Esophagus mucosa (tissue), 1 donor: ENCODE results near the gene HBP1. TPM values are rescaled to one million over a fixed set of nuclear protein-coding genes. Genes with fewer than 3 reads are reported as not detected.
"Not testable (repeated sequence)": the region's sequence is repeated elsewhere in the genome, so short reads cannot be mapped to it uniquely, and the experiment has no call there.

ENCODE experiments used
- ATAC-seq: fragments of 200-7000 bp; cut with Tn5 transposase; one replicate; pipeline ENCODE4 v1.9.1; 2020
- total RNA-seq: library from RNA; stranded (reverse); gene quantifications from one replicate; pipeline ENCODE4 v1.2.4, GENCODE V29; 2023
- donor health status: DM: yes; HTN: yes; CAD: no.

The HBP1 gene
- total RNA-seq, 1 donor from 2014 or later, result 44.6 TPM

GRCh38 chr7:107232568-107233090 is 63.8 kb downstream of the HBP1 start:
- ATAC-seq, result no peak

GRCh38 chr7:107233174-107233573 is 64.4 kb downstream of the HBP1 start:
- ATAC-seq, result no peak

GRCh38 chr7:107233981-107234380 is 65.2 kb downstream of the HBP1 start:
- no peak for ATAC-seq

- no peak for ATAC-seq
These were observed 65.6 kb downstream of the HBP1 start for GRCh38 chr7:107234436-107234835.

- ATAC-seq, result no peak
These were observed 68.1 kb downstream of the HBP1 start for GRCh38 chr7:107236862-107237261.

GRCh38 chr7:107237451-107237850 is 68.6 kb downstream of the HBP1 start:
- ATAC-seq, result no peak

GRCh38 chr7:107242267-107242666 is 73.5 kb downstream of the HBP1 start:
- no peak for ATAC-seq

- ATAC-seq, result no peak
These were observed 75.8 kb downstream of the HBP1 start for GRCh38 chr7:107244613-107245012.

- not testable (repeated sequence) for ATAC-seq
These were observed 78.0 kb downstream of the HBP1 start for GRCh38 chr7:107246836-107247235.

GRCh38 chr7:107248551-107249316 is 79.9 kb downstream of the HBP1 start:
- ATAC-seq, result no peak

- no peak for ATAC-seq
These were observed 83.2 kb downstream of the HBP1 start for GRCh38 chr7:107251963-107252362.

Other genes starting within 250 kb of the HBP1 start
- 1.2 TPM for gene PRKAR2B, start 124.3 kb upstream of the HBP1 start, total RNA-seq